ENCODE data around the gene SMG7.

Gene SMG7

GRCh38 chr1:183466781-183467180 lies 5.5 kb upstream of the SMG7 start:
- DNase-seq (ENCODE audit: low spot score) (no peak), FAIRE-seq (no peak)

GRCh38 chr1:183467687-183468086 lies 4.6 kb upstream of the SMG7 start:
- no peak for DNase-seq (ENCODE audit: low spot score)
- FAIRE-seq, result peak; percentile 27

DNA sequence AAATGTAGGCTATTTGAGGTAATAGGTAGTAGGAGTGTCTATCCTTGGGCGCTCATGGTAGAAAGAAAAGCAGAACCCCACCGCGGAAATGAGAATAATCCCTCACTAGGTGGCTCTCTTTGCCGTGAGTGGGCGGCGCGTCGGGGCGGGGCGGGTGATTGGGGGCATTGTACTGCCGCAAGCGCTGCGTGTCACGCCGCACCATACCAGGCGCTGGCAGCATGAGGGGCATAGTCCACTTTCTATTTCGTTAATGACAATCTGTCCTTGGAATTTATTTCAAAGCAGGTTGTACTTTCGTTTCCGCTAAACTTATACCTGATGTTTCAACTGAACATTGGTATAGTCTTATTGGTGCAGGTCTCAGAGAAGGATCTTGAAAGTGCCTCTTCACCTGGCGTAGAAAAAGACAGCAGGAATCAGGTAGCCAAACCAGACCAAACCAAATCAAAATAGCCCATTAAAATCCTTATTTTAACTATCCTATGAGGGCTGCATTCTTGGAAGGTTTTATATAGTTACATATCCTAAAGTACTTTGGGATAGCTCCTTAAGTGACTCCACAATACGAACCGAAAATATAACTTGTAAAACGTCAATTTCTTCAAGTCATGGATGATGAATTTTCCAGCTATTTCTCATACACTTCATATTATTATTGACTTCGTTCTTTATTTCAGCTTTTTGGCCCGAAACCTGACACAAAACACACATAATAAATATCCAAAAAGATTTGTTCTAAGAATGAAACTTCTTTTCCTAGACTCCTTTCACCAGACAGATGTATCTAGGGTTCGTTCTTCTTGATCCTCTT lies 1.9 kb upstream of the SMG7 start:
- FAIRE-seq, result peak; percentile 25
- DNase-seq (ENCODE audit: low spot score), result peak; percentile 71

DNA sequence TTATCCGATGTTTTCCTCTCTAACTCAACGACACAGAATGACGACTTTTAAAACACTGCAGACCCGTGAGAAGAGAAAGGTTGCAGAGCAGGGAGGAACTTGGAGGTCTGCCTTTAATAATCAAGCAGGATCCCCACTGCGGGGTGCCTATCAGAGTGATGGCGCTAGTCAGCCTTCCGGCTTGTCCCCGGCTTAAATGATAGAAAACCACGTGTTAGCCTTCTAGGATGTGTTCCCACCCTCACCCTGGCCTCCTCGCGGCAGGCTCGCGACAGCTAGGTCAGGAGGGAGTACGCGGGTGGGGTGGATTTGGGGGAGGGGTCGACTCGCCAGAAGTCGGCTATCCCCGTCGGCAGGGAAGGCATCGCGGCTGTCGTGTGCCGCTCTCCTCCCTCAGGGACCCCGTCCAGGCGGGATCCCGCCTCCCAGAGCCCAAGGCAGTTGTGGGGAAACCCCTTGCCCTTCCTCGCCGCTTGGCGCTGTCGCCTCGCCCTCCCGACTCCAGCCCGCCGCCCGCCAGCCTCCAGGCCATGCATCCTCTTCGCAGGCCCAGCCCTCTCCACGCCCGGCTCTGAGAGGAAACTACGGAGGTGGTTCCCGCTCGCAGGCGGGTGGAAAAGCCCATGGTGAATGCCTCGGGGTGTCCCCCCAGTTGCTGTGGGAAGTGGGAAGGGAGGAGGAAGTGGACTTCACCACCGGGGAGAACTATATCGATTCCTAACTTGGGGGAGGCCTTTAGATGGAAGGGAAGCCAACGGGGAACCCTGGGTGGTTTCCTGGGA lies 1.1 kb upstream of the SMG7 start:
- FAIRE-seq, result no peak
- peak; percentile 78 for DNase-seq (ENCODE audit: low spot score)

- no peak for FAIRE-seq
Observed at GRCh38 chr1:183471743-183472487, 384 bp upstream of the SMG7 start.

DNA sequence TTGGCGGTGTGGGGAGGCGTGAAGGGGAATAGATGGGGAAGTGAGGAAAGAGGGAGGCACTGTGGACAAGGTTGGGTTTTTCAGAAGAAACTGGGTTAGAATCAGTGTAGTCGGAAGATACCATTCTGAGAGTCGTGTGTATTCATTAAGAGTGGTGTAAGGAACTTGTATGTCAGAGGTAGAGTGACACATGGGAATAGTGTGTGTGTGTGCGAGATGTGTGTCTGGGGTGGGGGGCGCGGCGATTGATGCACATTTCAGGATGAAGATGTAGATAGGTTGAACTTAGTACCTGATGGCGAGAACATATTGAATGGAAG lies 878 bp downstream of the SMG7 start:
- FAIRE-seq (no peak), DNase-seq (ENCODE audit: low spot score) (no peak)

More at GRCh38 chr1:183471743-183472487, 384 bp upstream of the SMG7 start:
- DNase-seq (ENCODE audit: low spot score), result peak; percentile 92

DNA sequence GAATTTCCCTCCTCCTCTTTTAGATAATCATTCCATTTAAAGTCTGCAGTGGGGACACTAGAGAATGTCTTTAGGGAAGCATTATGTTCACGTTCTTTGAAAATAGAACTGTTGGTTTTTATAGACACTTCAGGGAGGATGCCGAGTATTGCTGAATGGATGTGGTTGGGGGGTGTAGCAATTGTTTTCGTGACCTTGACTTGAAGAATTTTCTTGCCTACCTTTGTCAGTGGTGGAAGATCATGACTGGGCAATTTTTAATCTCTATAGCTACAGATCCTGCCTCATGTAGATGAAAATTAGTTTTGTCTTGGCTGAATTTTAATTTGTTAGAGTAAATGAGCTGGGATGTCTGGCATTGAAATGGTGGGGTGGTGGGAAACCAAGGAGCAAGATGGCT lies 3.8 kb downstream of the SMG7 start:
- DNase-seq (ENCODE audit: low spot score) (no peak), FAIRE-seq (no peak)

DNA sequence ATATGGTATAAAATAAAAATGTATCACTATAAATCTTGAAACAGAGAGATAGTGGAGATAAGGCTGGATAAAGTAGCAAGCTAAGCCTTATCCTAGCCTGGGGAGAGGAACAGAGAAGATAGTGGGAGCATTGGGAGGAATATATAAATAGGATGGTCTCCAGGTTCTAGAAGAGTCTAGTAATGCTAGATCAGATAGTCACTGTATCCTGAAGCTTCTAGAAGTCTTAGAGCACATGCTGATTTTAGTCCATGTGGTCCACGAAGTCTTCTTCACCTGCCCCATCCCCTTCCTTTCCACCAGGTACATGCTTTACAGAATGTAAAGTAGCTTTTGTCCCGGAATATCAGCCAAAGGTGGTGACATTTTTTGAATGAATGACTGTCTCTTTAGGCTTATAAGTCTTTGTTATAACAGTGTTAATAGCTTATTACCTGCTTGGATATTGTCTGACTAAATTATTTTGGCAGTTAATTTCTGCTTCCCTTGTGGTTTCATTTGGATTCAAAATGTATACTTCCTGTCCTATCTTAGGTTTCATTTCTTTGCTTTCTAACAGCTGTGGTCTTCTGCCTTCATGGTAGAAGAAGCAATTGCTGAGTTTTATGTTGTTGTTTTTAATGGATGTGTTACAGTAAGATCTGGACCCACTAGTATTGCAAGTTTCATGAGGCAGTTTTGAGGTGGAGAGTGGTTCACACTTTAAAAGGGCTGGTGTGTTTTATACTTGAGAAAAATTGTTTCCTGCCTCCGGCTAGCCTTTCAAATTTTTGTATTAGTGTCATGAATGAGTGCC lies 5.9 kb downstream of the SMG7 start:
- FAIRE-seq, result no peak

DNA sequence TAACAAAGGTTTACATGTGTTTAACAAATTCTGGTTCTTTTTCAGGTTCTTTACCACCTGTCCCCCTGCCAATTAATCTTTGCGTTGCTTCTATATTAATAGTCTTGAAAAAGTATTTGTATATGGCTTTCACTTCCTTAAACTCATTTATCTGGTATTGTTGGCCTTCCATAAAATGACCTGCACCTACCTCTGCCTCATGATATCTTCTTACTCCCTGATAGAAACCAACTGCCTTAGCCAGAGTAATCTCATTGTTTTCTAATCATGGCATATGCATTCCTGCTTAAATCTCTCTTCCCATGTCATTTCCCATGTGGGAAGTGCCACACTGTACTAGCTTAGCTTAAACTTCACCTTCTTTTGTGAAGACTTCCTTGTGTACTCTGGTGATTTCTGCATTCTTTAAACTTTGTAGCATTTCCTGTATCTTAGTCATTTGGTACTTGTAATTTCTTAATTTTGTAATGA lies 8.7 kb downstream of the SMG7 start:
- FAIRE-seq (no peak), DNase-seq (ENCODE audit: low spot score) (no peak)

More for the DNA sequence above, 5.9 kb downstream of the SMG7 start:
- DNase-seq (ENCODE audit: low spot score), result no peak

DNA sequence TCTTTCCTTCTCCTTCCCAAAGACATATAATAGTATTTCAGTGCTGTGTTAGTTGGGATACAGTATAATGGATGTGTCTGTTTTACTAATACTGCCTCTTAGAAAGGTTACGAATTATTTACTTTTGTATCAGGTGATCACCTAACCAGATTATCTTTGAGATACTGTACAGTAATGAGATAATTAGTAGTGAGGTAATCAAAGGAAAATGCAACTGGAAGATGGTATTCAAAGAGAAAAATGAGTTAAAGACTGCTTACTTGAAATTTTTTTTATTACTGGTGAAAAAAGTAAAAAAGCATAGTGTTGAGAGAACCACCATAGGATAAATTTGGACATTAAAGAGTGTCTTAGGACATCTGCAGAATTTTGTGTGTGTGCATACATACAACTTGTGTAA lies 10.9 kb downstream of the SMG7 start:
- FAIRE-seq (no peak), DNase-seq (ENCODE audit: low spot score) (no peak)

DNA sequence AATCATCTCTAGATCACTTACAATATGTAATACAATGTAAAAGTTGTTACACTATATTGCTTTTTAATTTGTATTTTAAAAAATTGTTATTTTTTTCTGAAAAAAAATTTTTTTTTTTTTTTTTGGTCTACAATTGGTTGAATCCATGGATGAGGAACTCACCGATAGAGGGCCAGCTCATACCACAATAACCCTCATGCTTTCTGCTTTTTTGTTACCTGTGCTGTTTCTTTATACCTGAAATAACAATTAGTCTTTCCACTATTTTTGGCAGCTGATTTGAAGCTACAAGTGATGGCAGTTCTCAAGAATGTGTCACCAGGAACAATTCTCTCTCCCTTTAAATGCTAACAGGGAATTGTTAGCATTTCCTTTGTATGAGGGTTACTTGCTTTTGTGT lies 12.0 kb downstream of the SMG7 start:
- DNase-seq (ENCODE audit: low spot score), result no peak
- no peak for FAIRE-seq

DNA sequence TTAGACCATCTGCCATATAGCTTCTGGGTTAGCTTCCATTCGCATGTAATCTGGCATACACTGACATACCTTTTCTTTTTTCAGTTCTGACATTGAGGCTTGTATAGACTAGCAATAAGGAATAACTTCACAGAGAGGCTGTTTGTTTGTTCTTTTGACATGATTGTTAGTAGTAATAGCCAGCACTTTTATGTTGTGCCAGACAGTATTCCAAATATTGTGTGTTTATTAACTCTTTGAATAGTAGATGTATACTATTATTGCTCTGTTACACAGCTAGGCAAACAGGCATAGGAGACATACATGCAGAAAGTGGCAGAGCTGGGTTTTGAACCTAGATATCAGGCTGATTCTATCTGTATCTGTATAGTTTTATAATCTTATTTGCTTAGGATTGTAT lies 12.6 kb downstream of the SMG7 start:
- DNase-seq (ENCODE audit: low spot score), result no peak
- no peak for FAIRE-seq

DNA sequence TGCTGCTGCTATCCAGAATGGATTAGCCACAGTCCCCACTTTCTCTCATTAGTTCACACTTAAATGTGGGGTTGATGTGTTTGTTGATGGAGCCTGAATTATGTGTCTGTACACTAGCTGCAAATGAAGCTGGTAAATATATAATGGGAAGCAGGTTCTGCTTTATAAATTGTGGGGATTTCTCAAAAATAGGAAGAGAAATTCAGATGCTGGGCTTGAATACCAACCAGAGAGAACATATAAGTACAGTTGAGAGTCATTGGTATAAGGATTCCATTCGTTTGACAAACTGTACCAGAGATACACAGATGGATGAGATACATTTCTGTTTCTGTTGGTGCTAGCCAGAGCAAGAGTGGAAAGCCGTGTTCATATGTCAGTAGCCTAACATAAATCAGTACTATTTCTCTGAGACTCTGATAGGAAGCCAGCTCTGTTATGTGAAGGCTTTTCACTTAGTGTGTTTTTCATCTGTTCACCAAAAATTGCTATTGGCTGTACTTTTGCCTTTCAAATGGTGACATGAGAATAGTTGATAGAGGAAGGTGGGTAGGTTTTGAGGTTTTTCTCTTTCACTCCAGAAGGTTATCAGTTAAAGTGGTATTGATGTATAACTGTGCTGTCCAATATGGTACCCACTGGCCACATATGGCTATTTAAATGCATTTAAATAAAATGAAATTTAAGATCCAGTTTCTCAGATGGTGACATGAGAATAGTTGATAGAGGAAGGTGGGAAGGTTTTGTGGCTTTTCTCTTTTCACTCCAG lies 15.6 kb downstream of the SMG7 start:
- FAIRE-seq (no peak), DNase-seq (ENCODE audit: low spot score) (no peak)

GRCh38 chr1:183490932-183491331 lies 18.6 kb downstream of the SMG7 start:
- no peak for FAIRE-seq
- DNase-seq (ENCODE audit: low spot score), result no peak

DNA sequence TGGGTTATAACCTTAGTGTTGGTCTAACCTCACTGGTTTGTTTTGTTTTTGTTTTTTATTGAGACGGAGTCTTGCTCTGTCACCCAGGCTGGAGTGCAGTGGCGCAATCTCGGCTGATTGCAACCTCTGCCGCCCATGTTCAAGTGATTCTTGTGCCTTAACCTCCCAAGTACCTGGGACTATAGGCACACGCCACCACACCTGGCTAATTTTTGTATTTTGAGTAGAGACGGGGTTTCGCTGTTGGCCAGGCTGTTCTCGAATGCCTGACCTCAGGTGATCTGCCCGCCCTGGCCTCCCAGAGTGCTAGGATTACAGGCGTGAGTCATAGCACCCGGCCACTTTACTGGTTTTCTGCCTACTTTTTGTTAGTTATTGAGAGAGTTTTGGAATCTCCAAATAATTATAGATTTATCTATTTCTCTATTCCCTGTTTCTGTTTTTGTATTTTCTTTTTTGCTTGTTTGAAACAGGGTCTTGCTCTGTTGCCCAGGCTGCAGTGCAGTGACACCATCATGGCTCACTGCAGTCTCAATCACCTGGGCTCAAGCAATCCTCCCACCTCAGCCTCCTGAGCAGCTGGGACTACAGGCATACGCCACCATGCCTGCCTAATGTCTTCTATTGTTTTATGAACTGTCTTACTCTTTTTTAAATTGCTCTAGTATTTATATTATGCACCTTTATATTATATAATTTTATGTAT lies 21.4 kb downstream of the SMG7 start:
- DNase-seq (ENCODE audit: low spot score) (no peak), FAIRE-seq (peak; percentile 7)

DNA sequence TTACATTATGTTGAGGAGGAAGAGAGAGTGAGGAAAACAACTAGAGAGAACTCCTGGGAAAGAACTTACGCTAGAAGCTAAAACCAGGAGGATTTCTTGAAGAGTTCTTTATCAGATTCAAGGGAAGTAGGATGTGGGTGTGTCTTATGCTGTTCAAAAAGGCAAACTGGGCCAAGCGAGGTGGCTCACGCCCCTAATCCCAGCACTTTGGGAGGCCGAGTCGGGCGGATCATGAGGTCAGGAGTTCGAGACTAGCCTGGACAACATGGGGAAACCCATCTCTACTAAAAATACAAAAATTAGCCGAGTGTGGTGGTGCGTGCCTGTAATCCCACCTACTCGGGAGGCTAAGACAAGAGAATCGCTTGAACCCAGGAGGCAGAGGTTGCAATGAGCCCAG lies 23.1 kb downstream of the SMG7 start:
- no peak for FAIRE-seq
- DNase-seq (ENCODE audit: low spot score), result no peak

- no peak for DNase-seq (ENCODE audit: low spot score)
- FAIRE-seq, result no peak
Observed at GRCh38 chr1:183497218-183497617, 24.9 kb downstream of the SMG7 start.

DNA sequence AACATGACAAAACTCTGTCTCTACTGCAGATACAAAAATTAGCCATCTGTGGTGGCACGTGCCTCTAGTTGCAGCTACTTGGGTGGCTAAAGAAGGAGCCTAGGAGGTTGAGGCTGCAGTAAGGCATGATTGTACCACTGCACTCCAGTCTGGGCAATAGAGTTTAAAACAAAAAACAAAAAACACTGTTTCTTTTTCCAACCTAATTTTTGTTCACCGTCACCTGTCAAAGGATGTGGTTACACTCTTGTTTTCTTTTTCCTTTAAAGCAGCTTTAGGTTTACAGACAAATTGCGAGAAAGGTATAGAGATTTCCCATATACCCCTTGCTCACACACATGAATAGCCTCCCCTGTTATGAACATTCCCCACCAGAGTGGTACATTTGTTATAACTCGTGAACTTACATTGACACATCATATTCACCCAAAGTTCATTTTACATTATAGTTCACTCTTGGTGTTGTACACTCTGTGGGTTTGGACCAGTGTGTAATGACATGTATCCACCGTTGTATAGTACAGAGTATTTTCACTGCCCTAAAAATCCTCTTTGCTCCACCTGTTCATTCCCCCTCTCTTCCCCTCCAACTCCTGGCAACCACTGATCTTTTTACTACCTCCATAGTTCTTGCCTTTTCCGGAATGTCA lies 26.2 kb downstream of the SMG7 start:
- DNase-seq (ENCODE audit: low spot score) (no peak), FAIRE-seq (no peak)

GRCh38 chr1:183505454-183506089 lies 33.3 kb downstream of the SMG7 start:
- DNase-seq (ENCODE audit: low spot score) (no peak), FAIRE-seq (no peak)
